H9 (cell line): ENCODE measurements around the gene APOL6. TPM values are rescaled to one million over a fixed set of nuclear protein-coding genes. Genes with fewer than 3 reads are reported as not detected.

Source experiments
- DNase-seq: peaks from one replicate; pipeline ENCODE4 v3.0.0-alpha.2; 2017
- H2AFZ ChIP-seq: one replicate; pipeline ENCODE4 v1.6.1; 2013; ENCODE audit warnings: mild to moderate bottlenecking, low read length, control low read depth, moderate library complexity
- H2AK5ac ChIP-seq: 2 replicates; pipeline ENCODE4 v1.6.1; 2013; ENCODE audit warnings: low read length, control low read depth, mixed read lengths; ENCODE audit not compliant: insufficient read length
- H2BK120ac ChIP-seq: one replicate; pipeline ENCODE4 v1.6.1; 2013; ENCODE audit warnings: low read depth, mild to moderate bottlenecking, low read length, control low read depth, inconsistent platforms; ENCODE audit not compliant: poor library complexity, severe bottlenecking
- H2BK12ac ChIP-seq: 2 replicates; pipeline ENCODE4 v1.6.1; 2013; ENCODE audit warnings: low read length, control low read depth, mixed read lengths, low read depth; ENCODE audit not compliant: insufficient read length
- H2BK15ac ChIP-seq: 2 replicates; pipeline ENCODE4 v1.6.1; 2013; ENCODE audit warnings: low read depth, low read length, control low read depth
- H2BK20ac ChIP-seq: one replicate; pipeline ENCODE4 v1.6.1; 2013; ENCODE audit warnings: low read depth, mild to moderate bottlenecking, low read length, control low read depth, inconsistent platforms; ENCODE audit not compliant: poor library complexity, severe bottlenecking
- H2BK5ac ChIP-seq: 2 replicates; pipeline ENCODE4 v1.6.1; 2013; ENCODE audit warnings: low read length, control low read depth, mixed read lengths; ENCODE audit not compliant: insufficient read length
- H3K14ac ChIP-seq: 2 replicates; pipeline ENCODE4 v1.6.1; 2013; ENCODE audit warnings: low read length, control low read depth; ENCODE audit not compliant: insufficient read depth
- H3K18ac ChIP-seq: 2 replicates; pipeline ENCODE4 v1.6.1; 2013; ENCODE audit warnings: low read depth, mild to moderate bottlenecking, mixed read lengths, low read length, control low read depth; ENCODE audit not compliant: insufficient read length
- H3K23ac ChIP-seq: 2 replicates; pipeline ENCODE4 v1.6.1; 2013; ENCODE audit warnings: low read length, control low read depth, mixed read lengths, low read depth; ENCODE audit not compliant: insufficient read length
- H3K23me2 ChIP-seq: 2 replicates; pipeline ENCODE4 v1.6.1; 2013; ENCODE audit warnings: low read depth, mild to moderate bottlenecking, mixed read lengths, low read length, control low read depth; ENCODE audit not compliant: insufficient read length, poor library complexity, severe bottlenecking
- H3K27ac ChIP-seq: 2 replicates; pipeline ENCODE4 v1.5.1; 2013; ENCODE audit warnings: low read length, control low read depth, mixed read lengths, low read depth; ENCODE audit not compliant: insufficient read length
- H3K27me3 ChIP-seq: 2 replicates; pipeline ENCODE4 v1.6.1; 2013; ENCODE audit warnings: low read length, control low read depth, inconsistent platforms; ENCODE audit not compliant: insufficient read depth
- H3K4ac ChIP-seq: 2 replicates; pipeline ENCODE4 v1.6.1; 2013; ENCODE audit warnings: low read depth, mild to moderate bottlenecking, control low read depth, inconsistent platforms, low read length, moderate library complexity
- H3K4me1 ChIP-seq: 2 replicates; pipeline ENCODE4 v1.6.1; 2013; ENCODE audit warnings: low read length, control low read depth, inconsistent platforms; ENCODE audit not compliant: insufficient read depth
- H3K4me2 ChIP-seq: 2 replicates; pipeline ENCODE4 v1.6.1; 2013; ENCODE audit warnings: low read length, control low read depth, mixed read lengths; ENCODE audit not compliant: insufficient read length, insufficient read depth
- H3K56ac ChIP-seq: 2 replicates; pipeline ENCODE4 v1.6.1; 2013; ENCODE audit warnings: low read depth, mild to moderate bottlenecking, mixed read lengths, low read length, control low read depth; ENCODE audit not compliant: insufficient read length
- H3K79me1 ChIP-seq: 2 replicates; pipeline ENCODE4 v1.6.1; 2013; ENCODE audit warnings: low read depth, mild to moderate bottlenecking, moderate library complexity, low read length, control low read depth, inconsistent platforms; ENCODE audit not compliant: insufficient read depth, poor library complexity, severe bottlenecking
- H3K79me2 ChIP-seq: 2 replicates; pipeline ENCODE4 v1.6.1; 2013; ENCODE audit warnings: low read length, control low read depth, inconsistent platforms; ENCODE audit not compliant: insufficient read depth
- H3K9ac ChIP-seq: 2 replicates; pipeline ENCODE4 v1.6.1; 2013; ENCODE audit warnings: low read length, control low read depth, mixed read lengths; ENCODE audit not compliant: insufficient read length; ENCODE audit errors: extremely low read depth
- H3K9me3 ChIP-seq: one replicate; pipeline ENCODE4 v1.6.1; 2013; ENCODE audit warnings: low read depth, low read length, inconsistent platforms; ENCODE audit not compliant: control insufficient read depth
- H3T11ph ChIP-seq: one replicate; pipeline ENCODE4 v1.6.1; 2013; ENCODE audit warnings: mild to moderate bottlenecking, low read length, control low read depth, inconsistent platforms
- H4K20me1 ChIP-seq: one replicate; pipeline ENCODE4 v1.6.1; 2013; ENCODE audit not compliant: control insufficient read depth, insufficient read length, insufficient read depth
- H4K5ac ChIP-seq: 2 replicates; pipeline ENCODE4 v1.6.1; 2013; ENCODE audit warnings: low read depth, mild to moderate bottlenecking, mixed read lengths, low read length, control low read depth; ENCODE audit not compliant: insufficient read length
- H4K8ac ChIP-seq: replicated peaks from 2 replicates; pipeline ENCODE4 v1.6.1; 2013; ENCODE audit warnings: low read length, control low read depth, mixed read lengths, low read depth; ENCODE audit not compliant: insufficient read length
- H4K91ac ChIP-seq: 2 replicates; pipeline ENCODE4 v1.6.1; 2013; ENCODE audit warnings: low read depth, mild to moderate bottlenecking, moderate library complexity, mixed read lengths, low read length, control low read depth; ENCODE audit not compliant: insufficient read length
- H3K27ac Mint-ChIP-seq, 3 experiments: 2 replicates in 2 of 3; 3 replicates in 1 of 3; pipeline ENCODE4 v1.8.0; 2020 to 2021; ENCODE audit warnings: mixed read lengths in 3 of 3, mild to moderate bottlenecking in 1 of 3, moderate library complexity in 1 of 3
- H3K27me3 Mint-ChIP-seq: 2 replicates; pipeline ENCODE4 v1.8.0; 2021; ENCODE audit warnings: low read depth, mild to moderate bottlenecking, moderate library complexity, mixed read lengths
- H3K36me3 Mint-ChIP-seq, 3 experiments: 2 replicates in 2 of 3; 3 replicates in 1 of 3; pipeline ENCODE4 v1.8.0; 2020 to 2021; ENCODE audit warnings: low read depth in 3 of 3, mixed read lengths in 3 of 3; ENCODE audit not compliant: insufficient read depth in 1 of 3
- H3K4me1 Mint-ChIP-seq, 2 experiments: 2 replicates each; pipeline ENCODE4 v1.8.0; 2020; ENCODE audit warnings: mixed read lengths in 2 of 2
- H3K4me3 Mint-ChIP-seq, 2 experiments: 2 replicates in 1 of 2; 3 replicates in 1 of 2; pipeline ENCODE4 v1.8.0; 2020 to 2021; ENCODE audit warnings: mild to moderate bottlenecking in 2 of 2, mixed read lengths in 2 of 2, moderate library complexity in 1 of 2
- H3K9me3 Mint-ChIP-seq, 2 experiments: 2 replicates in 1 of 2; 3 replicates in 1 of 2; pipeline ENCODE4 v1.8.0; 2020; ENCODE audit warnings: mild to moderate bottlenecking in 2 of 2, mixed read lengths in 2 of 2, moderate library complexity in 1 of 2
- WGBS: extraction: QIAGEN DNeasy Blood & Tissue Kit; methylation state at CpG from one replicate; pipeline ENCODE4 v1.1.7; 2013; ENCODE audit warnings: missing lambda C conversion rate, low lambda C conversion rate, mixed read lengths; ENCODE audit not compliant: insufficient read length; ENCODE audit errors: extremely low coverage; 5-methylcytosine and 5-hydroxymethylcytosine counted together
- total RNA-seq: library from RNA; stranded (reverse); gene quantifications from 2 replicates; pipeline ENCODE4 v1.2.1, GENCODE V29; 2021
- TF ChIP-seq, protein P1 (sequence below): fragments of 200-600 bp; sonication (generic); conservative IDR thresholded peaks from 3 replicates; pipeline ENCODE4 v1.8.0; 2021; ENCODE audit warnings: antibody characterized with exemption, mild to moderate bottlenecking

APOL6 gene
- total RNA-seq, 1 experiment from 2014 or later = 0.07 TPM

DNA sequence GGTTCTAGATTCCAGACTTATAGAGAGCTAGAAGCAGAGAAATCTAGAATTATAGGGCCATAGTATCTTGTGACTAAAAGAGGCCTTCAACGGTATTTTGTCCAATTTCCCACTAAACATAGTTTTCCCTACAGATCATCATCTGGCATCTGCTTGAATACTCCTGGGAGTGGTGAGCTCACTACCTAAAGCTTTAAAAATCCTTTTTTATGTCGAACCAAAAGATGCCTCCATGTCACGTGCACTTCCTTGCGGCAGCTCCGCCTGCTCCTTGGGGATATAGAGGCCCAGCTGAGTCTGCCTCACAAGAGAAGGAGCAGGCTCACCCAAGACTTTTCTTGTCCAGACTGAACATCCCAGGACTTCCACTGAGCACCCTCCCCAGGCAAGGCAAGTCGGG is 26.8 kb upstream of the APOL6 start:
- Mint-ChIP-seq H3K4me3 (no peak overlapping the region), H3K4me1 (peaks cover 9 to 16% of the 10 kb centered on the region in 2 experiments), H3K27me3 (peaks cover 3% of the 10 kb centered on the region; the same call in 1 of the 2 replicates), H3K9me3 (no peaks in the 10 kb centered on the region), H3K27ac (no peak overlapping the region), H3K36me3 (no peaks in the 10 kb centered on the region)
- WGBS = no CpG with 5 or more reads among the region's 6 CpGs
- Histone ChIP-seq H2BK5ac (no peak overlapping the region), H3K4me2 (no peak overlapping the region), H3T11ph (no peak overlapping the region), H4K20me1 (no peaks in the 10 kb centered on the region), H2BK12ac (no peak overlapping the region), H3K79me1 (no peaks in the 10 kb centered on the region), H3K4ac (no peak overlapping the region), H3K27ac (no peak overlapping the region), H3K79me2 (no peaks in the 10 kb centered on the region), H2AFZ (no peak overlapping the region), H2BK120ac (no peak overlapping the region), H2BK20ac (no peak overlapping the region), H4K91ac (no peak overlapping the region), H4K8ac (no peak overlapping the region), H3K4me1 (no peaks in the 10 kb centered on the region), H3K27me3 (no peaks in the 10 kb centered on the region), H3K9ac (no peak overlapping the region), H3K23ac (no peak overlapping the region), H3K56ac (no peak overlapping the region), H3K23me2 (no peaks in the 10 kb centered on the region), H4K5ac (no peak overlapping the region), H3K9me3 (no peaks in the 10 kb centered on the region), H2AK5ac (no peak overlapping the region), H3K18ac (no peak overlapping the region), H2BK15ac (no peak overlapping the region), H3K14ac (no peak overlapping the region)
- no peak for DNase-seq
- TF ChIP-seq, protein P1, sequence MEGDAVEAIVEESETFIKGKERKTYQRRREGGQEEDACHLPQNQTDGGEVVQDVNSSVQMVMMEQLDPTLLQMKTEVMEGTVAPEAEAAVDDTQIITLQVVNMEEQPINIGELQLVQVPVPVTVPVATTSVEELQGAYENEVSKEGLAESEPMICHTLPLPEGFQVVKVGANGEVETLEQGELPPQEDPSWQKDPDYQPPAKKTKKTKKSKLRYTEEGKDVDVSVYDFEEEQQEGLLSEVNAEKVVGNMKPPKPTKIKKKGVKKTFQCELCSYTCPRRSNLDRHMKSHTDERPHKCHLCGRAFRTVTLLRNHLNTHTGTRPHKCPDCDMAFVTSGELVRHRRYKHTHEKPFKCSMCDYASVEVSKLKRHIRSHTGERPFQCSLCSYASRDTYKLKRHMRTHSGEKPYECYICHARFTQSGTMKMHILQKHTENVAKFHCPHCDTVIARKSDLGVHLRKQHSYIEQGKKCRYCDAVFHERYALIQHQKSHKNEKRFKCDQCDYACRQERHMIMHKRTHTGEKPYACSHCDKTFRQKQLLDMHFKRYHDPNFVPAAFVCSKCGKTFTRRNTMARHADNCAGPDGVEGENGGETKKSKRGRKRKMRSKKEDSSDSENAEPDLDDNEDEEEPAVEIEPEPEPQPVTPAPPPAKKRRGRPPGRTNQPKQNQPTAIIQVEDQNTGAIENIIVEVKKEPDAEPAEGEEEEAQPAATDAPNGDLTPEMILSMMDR = no peak
